ENCODE data around the gene PTPRD.

PTPRD gene

DNA sequence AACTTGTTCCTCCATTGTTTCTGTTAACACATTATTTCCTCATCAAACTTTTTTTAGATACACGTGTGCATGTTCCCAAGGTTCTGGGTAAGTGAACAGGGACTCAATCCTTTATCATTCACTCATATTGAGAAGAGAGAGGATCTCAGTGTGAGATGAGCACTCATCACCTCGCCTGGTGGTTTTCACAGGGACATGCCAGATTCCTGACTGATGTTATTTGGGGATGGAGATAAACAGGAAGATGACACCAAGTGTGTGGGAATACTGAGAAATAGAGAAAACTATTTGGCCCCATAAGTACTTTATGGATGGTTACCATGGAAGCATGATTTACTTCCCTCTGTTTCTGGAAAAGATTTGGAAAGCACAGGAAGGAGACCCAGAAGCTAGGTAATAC, 2279.9 kb downstream of the PTPRD start:
- DNase-seq = no peak

DNA sequence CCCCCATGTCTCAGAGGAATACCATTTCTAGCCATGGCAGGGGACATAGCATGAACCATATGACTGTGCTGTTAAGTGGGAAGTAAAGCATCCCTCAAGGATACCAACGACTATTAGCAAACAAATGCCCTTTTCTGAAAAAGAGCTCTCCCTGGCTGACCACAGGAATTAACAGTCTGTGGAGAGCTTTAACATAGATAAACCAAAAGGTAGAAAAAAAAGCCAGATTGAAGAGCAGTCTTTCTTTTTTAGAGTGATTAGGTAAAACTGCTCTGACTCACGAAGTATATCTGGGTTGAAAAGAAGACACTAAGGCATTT, 2280.5 kb downstream of the PTPRD start:
- DNase-seq = no peak

DNA sequence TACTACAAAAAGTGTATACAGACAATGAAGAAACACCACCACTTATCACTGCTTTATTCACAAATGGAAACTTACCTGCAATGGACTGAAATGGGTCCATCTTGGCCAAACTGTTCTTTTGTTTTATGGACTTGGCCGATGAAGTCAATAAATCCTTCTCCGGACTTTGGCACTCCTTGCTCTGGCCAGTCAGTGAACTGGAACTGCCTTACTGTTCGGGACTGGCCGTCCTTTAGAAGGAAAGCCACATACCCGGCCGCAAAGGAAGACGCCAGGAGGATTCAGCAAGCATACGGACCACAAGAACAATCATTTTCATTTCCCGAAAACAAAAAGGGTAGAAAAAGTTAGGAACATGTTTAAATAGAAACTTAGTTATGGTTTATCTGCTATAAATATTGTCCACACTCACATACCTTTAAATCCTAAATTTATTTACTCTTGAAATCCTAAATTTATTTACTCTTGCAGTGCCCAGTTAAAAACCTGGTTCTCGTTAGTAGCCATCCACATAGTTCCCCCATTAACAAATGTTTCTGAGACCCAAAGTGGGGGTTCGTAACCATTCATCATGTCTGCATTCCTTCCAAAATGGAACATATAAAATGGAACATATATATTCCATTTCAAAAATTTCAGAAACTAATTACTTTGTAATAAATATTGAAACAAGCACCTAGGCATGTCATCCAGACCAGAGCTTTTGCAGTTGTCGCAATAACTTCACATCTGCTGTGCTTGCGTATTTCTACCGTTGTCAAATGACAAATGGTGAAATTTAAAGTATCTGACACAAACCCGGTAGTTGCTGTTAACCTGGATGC, 2281.1 kb downstream of the PTPRD start:
- DNase-seq = no peak

GRCh38 chr9:8329561-8330283, 2283.1 kb downstream of the PTPRD start:
- DNase-seq = no peak

GRCh38 chr9:8315211-8315610, 2297.6 kb downstream of the PTPRD start:
- no peak for DNase-seq

DNA sequence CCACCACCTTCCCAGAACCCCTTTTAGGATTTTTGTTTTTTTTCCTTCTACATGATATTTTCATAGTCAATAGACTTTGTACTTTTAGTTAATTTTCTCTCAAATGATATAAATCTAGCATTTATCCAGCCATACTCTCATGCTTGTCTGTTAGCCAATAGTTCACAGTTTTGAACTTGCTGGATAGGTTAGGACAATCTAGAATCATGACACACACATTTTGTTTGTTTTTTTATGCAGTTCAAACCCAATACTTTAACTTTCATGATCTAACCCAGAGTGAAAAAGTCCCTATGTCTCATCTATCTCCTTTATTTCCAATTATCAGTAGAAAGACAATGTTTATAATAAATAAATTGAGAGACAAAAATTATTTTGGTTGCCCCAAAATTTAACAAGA, 2303.5 kb downstream of the PTPRD start:
- no peak for DNase-seq

DNA sequence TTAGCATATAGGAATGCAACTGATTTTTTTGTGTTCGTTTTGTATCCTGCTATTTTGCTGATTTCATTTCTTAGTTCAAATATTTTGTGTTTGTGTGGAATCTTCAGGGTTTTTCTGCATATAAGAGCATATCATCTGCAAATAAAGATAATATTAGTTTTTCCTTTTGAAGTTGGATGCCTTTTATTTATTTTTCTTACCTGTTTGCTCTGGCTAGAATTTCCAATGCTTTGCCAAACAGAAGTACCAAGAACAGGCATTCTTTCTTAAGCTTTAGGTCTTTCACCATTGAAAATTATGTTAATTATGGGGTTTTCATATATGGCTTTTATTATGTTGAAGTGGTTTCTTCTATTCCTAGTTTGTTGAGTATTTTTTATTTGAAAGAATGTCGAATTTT, 2308.1 kb downstream of the PTPRD start:
- DNase-seq = no peak

- DNase-seq = no peak
Measured at GRCh38 chr9:8301296-8301695, 2311.5 kb downstream of the PTPRD start.

- DNase-seq = no peak
Measured at GRCh38 chr9:8297047-8297446, 2315.8 kb downstream of the PTPRD start.

DNA sequence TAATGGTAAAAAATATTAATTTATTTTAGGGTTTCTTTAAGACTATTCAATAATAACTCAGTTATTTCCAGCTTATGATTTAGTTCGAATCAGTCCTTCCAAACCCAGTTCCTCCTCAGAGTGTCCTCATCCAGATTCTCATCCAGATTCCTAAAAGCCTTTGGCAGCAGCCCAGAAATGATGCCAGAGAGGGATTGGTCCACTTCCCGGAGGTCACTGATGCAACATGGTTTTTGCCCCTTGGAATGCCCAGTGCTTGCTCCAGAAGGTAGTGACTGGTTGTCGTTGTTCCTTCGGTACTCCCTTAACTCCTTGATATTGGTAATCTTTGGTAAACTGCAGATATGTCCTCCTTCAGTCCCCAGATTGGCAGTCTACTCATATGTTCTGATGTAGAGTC, 2320.1 kb downstream of the PTPRD start:
- DNase-seq = no peak

DNA sequence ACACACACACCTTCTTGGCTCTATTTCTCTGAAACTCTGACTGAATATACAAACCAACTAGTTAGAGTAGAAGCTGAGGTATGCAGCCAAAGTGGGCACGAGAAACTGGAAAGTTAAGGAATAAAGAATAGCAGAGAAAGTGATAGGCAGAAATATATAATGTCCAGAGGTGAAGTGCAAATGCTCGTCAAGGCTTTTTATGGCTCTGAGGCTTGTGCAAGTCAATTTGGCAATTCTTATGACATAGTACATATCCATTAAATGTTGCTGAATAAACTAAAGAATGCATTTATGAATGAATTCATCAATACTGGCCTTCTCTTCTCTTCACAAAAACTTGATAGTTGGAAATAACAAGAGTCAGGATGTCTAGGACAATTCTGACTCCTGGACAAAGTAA, 2323.1 kb downstream of the PTPRD start:
- DNase-seq = no peak

GRCh38 chr9:8287970-8288369, 2324.8 kb downstream of the PTPRD start:
- DNase-seq = no peak

DNA sequence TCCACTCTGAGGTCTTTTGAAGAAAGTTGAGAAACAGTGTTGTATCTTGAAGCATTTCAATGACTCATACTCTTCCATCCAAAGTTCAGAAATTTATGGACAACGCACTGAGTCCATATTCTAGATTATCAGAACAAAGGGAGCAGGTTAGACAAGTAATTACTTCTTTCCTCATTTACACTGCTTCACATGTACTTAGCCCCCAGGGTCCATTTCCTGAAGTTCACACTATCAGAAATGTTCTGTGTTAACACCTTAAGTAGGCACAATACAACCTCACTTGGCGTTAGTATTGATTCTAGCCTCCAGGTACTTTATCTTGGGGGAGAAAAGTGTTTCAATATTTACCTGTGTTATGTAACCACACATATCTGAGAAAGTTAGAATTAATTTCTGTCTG, 2325.3 kb downstream of the PTPRD start:
- no peak for DNase-seq

GRCh38 chr9:8284884-8285283, 2327.9 kb downstream of the PTPRD start:
- DNase-seq = no peak

GRCh38 chr9:8282535-8282934, 2330.3 kb downstream of the PTPRD start:
- DNase-seq = no peak

DNA sequence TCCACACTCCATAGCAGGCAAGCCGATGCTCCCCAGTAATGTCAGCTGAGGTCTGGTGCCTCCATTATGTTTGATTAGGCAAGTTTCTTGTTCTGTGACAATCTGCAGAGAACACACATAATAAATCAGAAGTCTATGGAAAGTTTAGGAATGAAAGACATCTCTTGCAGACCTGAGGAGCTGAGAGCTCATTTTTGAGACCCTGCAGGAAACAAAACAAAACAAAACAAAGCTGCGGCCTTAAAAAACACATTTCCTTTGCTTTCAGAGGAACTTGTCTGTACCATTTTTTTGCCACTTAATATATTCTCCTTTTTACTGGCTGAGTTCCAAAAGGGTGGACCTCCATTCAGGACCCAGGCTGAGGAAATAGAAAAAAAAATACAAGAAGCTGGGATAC, 2332.0 kb downstream of the PTPRD start:
- DNase-seq = no peak

GRCh38 chr9:8278048-8278447, 2334.8 kb downstream of the PTPRD start:
- DNase-seq = no peak

DNA sequence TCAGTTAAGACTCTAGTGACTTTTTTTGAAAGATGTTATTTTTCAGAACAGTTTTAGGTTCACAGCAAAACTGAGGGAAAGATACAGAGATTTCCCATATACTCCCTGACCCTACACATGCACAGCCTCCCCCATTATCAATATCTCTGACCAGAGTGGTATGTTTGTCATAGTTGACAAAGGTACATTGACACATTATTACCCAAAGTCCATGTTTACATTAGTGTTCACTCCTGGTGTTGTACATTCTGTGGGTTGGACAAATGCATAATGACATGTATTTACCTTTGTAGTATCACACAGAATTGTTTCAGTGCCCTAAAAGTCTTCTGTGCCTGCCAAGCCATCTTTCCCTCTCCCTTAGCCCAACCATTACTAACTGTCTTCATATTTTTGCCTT, 2342.6 kb downstream of the PTPRD start:
- DNase-seq = no peak

GRCh38 chr9:8268881-8269280, 2343.9 kb downstream of the PTPRD start:
- no peak for DNase-seq

- DNase-seq = no peak
Measured at GRCh38 chr9:8268216-8268878, 2344.5 kb downstream of the PTPRD start.

DNA sequence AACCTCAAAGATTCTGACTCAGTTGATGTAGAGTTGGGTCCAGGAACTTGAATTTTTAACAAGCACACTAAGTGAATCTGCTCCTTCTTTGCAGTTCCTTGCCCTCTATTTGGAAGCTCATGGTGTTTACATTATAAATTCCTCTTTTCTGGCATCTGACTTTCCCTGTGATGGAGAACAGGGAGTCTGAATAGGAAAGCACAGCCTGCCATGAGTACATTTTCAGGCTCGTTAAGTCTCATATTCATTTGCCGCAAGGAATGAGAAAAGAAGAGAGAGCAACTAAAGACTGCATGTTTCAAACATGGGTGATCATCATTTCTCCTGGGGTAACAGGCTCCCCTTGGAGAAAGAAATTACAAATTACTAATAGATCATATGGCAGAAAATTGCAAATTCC, 2345.2 kb downstream of the PTPRD start:
- DNase-seq = no peak

DNA sequence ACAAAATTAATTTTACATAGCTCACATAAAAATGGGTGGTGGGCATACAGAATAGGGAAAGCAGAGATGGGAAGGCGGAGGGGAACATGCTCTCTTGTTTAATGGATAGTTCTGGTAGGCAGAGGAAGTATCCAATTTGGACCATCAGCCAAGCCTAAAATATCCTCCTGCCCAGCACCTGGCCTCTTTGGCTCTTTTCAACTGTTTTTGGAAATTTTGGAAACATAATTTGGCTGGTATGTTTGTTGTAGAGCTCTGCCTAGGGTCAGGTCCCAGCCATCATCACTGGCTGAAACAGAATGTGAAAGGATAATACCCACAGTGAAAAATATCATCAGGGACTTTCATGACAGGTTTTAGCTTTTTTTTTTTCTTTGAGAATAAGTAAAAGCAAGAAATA, 2345.9 kb downstream of the PTPRD start:
- DNase-seq = no peak

- no peak for DNase-seq
Measured at GRCh38 chr9:8265281-8265680, 2347.5 kb downstream of the PTPRD start.

Data from NCI-H1694 (cell line).